Superior temporal gyrus (tissue), 1 donor: ENCODE results near the gene DOLK.

Experiments
- DNase-seq: peaks from one replicate; pipeline ENCODE4 v3.0.0-alpha.2; 2016; ENCODE audit errors: extremely low spot score

Gene DOLK

DNA sequence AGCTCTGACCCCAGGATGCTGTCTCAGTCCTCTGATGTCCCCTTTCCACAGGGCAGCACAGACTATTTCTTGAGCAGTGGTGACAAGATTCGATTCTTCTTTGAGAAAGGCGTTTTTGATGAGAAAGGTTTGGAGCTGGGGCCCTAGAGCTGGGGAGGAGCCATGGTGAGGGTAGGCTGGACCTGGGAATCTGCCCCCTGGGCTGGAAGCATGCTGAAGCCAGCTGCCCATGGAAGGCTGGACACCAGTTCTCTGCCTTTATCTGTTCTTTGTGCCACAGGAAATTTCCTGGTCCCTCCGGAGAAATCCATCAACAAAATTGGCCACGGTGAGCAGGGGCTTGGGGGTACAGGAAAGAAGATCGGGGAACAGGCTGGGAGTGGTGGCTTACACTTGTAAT, 13.7 kb downstream of the DOLK start:
- DNase-seq = no peak

DNA sequence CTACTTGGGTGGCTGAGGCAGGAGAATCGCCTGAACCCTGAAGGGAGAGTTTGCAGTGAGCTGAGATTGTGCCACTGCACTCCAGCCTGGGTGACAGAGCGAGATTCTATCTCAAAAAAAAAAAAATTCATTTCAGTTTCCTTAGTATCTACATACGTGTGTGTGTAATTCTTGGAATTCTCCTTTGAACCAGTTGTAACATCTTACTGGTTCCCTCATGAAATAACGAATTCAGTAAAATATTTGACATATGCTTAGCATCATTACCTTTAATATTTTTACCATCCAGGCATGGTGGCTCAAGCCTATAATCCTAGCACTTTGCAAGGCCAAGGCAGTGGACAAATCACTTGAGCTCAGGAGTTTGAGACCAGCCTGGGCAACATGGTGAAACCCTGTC, 17.8 kb downstream of the DOLK start:
- DNase-seq = no peak

DNA sequence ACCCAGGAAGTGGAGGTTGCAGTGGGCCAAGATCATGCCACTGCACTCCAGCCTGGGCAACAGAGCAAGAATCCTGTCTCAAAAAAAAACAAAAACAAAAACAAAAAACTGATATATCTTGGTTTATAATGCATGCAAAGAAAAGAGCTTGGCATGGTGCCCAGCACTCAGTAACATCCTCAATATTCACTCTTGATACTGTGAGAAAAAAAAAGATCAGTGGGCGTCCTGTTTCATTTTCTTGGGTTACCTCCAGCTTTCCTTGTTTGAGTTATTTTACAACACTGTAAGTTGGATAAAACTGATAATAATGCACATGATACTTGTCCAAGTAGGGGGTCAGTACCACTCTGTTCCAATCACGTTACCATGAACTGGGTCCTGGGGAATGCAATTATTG, 18.8 kb downstream of the DOLK start:
- DNase-seq = no peak

DNA sequence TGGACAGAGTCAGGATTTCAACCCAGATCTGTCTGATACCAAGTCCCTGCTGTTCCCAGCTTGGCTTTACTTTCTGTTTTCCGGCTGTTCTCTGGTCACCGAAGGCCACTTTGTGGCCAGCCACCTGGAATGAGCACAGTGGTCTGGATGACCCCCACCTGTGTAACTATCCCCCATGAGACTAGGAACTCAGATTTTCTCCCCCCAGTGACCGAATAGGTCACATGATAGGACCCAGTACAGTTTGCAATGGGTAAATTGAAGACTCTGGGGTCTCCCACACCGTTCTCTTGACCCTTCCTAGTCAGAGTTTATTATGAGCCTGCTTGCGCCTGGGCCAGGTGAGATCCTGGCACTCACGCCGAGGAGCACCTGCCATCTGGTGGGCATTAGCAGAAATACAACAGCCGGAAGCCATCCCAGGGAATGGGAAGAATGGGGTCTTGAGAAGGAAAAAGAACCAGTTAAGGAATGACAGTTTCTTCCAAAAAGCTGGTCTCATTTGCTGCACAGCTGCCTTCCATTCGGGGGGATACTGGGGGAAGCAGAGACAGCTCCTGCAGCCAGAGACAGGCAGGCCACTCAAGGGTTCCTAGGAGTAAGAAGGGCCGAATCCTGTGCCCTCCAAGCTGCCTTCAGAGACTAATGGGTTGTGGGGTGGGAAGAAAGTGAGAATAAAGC, 19.5 kb downstream of the DOLK start:
- peak; percentile 77 for DNase-seq

DNA sequence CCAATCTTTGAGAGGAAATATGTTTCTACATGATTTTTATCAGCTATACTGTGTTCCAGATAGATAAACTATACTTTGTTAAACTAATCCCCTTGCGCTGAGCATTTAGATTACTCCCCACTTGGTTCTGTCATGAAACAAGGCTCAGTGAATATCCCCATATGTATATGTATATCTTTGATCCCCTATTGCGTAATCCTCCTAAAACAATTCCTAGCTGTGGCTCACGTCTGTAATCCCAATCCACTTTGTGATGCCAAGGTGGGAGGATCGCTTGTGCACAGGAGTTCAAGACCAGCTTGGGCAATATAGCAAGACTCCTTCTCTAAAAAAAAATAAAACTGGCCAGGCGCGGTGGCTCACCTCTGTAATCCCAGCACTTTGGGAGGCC, 23.9 kb downstream of the DOLK start:
- no peak for DNase-seq

DNA sequence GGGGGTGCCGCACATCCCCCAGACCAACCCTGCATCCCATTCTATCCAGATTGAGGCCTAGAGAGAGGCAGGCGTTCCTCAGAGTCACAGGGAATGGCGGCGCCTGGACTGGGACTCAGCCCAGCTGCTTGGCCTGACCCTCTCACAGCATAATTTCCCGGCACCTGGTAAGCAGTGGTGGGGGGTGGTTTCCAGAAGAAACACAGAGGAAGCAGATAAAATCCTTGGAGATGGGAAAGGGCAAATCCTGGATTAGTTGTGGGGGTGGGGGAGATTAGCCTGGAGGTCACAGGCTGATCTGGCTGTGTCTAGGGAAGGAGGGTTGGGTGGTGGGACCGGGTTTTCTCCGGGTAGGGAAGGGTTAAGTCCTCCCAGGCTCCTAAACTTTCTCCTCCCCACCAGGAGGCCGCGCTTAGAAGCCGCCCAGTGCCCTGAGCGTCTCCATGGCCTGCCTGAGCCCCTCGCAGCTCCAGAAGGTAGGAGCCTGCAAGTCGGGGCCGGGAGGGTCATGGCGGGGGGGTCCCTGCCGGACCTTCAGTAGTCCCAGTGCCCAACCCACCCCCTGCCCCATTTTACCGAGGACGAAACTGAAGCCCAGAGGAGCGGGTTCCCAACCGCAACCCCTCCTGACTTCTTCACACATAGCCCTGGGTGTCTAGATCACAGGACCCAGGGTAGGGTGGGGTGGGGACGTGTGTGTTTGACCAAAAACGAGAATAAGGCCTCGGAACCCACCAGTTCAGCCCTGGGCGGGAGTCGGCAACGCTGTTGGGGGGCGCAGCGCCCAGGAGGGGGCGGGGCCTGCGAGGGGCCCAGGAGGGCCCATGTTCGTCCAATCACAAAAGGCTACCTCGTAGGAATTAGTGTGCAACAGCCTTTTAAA, 25.3 kb downstream of the DOLK start:
- DNase-seq = no peak

DNA sequence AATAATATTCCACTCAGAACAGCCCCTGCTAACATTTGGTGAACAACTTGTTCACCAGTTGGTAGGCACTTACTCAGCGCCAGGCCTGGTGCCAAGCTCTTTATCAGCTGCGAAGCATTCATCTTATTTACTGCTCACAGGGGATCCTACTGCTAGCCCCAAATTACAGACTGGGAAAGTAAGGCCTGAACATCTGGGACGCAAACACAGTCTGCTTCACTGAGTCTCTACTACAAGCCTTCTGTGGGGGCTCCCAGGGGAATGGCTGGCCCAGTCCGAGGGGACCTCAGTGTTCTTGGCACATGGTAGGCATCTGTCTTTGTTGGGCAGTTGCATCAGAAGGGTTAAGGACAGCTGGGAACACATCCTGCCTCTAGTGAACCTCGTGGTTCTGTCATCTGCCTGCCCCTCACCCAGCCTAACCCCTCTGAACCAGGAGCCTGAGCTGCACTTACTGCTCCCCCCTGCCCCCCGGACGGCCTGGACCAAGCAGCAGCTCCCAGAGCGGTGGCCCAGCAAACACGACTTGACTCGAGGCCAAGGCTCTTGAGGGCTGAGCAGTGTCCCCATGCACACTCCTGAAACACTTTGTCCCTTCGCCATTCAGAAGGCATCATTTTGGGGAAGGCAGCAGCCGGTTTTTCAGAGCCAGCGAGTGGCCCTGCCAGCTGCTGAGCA, 26.9 kb downstream of the DOLK start, which contains the start of gene PHYHD1:
TSS of gene PHYHD1 (plus strand) at position 602 of the 678 bp plus-strand sequence. CDS start 1,342 bp downstream, outside the sequence.
- DNase-seq = peak; percentile 70

DNA sequence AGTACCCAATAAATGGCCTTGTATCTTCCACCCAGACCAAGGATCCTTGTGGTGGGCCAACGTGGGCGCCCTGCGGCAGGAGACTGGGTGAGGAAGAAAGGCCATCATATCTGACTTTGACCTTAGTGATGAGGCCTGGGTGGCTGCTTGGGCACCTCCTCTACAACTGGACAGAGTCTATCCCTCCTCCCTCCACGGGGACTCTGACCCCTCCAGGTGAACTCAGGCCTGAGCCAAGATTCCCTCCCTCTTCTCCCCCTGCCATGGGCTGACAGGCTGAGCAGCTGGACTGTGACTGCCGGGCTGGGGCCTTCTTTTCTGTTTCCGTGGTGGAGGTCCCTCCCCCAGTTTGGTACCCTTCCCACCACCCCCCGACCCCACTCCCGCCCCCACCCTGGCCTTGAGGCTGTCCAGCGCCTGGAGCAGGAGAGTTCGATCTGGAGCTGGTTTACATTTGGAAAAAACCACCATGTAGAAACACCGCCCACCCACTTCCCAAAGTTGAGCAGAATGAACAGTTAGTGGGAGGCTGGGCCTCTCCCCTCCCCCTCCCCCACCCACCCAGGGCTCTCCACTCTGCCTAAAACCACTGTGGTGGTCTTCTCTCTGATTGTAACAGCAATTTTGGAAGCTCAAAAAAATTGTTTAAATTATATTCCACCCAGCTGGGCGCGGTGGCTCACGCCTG, 27.9 kb downstream of the DOLK start:
- DNase-seq = no peak

DNA sequence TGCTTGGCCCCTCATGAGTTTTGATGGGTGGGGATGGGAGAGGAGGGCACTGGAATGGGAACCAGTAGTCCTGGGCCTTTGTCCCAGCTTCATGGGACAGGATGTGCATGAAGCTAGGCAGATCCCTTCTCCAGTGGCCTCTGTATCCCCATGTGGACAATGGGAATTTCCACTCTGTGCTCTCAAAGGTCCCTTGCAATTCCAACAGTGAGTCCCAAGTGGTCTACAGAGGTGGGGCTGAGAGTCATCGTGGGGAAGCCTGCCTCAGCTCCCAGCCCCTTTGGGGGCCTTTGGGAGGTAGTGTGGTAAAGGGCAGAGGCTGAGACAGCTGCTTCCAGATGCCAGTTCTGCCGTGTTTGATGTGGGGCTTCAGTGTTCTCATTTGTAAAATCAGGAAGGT, 28.5 kb downstream of the DOLK start:
- no peak for DNase-seq

DNA sequence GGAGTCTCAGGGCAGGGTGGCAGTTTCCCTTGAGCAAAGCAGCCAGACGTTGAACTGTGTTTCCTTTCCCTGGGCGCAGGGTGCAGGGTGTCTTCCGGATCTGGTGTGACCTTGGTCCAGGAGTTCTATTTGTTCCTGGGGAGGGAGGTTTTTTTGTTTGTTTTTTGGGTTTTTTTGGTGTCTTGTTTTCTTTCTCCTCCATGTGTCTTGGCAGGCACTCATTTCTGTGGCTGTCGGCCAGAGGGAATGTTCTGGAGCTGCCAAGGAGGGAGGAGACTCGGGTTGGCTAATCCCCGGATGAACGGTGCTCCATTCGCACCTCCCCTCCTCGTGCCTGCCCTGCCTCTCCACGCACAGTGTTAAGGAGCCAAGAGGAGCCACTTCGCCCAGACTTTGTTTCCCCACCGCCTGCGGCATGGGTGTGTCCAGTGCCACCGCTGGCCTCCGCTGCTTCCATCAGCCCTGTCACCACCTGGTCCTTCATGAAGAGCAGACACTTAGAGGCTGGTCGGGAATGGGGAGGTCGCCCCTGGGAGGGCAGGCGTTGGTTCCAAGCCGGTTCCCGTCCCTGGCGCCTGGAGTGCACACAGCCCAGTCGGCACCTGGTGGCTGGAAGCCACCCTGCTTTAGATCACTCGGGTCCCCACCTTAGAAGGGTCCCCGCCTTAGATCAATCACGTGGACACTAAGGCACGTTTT, 30.1 kb downstream of the DOLK start:
- peak; percentile 64 for DNase-seq

DNA sequence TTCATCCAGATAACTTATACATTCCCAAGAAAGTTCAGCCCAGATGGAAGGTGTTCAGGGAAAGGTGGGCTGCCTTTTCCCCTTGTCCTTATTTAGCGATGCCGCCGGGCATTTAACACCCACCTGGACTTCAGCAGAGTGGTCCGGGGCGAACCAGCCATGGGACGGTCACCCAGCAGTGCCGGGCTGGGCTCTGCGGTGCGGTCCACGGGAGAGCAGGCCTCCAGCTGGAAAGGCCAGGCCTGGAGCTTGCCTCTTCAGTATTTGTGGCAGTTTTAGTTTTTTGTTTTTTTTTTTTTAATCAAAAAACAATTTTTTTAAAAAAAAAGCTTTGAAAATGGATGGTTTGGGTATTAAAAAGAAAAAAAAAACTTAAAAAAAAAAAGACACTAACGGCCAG, 30.7 kb downstream of the DOLK start:
- no peak for DNase-seq

DNA sequence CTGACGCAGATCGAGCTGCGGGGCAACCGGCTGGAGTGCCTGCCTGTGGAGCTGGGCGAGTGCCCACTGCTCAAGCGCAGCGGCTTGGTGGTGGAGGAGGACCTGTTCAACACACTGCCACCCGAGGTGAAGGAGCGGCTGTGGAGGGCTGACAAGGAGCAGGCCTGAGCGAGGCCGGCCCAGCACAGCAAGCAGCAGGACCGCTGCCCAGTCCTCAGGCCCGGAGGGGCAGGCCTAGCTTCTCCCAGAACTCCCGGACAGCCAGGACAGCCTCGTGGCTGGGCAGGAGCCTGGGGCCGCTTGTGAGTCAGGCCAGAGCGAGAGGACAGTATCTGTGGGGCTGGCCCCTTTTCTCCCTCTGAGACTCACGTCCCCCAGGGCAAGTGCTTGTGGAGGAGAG, 31.2 kb downstream of the DOLK start:
- DNase-seq = no peak

DNA sequence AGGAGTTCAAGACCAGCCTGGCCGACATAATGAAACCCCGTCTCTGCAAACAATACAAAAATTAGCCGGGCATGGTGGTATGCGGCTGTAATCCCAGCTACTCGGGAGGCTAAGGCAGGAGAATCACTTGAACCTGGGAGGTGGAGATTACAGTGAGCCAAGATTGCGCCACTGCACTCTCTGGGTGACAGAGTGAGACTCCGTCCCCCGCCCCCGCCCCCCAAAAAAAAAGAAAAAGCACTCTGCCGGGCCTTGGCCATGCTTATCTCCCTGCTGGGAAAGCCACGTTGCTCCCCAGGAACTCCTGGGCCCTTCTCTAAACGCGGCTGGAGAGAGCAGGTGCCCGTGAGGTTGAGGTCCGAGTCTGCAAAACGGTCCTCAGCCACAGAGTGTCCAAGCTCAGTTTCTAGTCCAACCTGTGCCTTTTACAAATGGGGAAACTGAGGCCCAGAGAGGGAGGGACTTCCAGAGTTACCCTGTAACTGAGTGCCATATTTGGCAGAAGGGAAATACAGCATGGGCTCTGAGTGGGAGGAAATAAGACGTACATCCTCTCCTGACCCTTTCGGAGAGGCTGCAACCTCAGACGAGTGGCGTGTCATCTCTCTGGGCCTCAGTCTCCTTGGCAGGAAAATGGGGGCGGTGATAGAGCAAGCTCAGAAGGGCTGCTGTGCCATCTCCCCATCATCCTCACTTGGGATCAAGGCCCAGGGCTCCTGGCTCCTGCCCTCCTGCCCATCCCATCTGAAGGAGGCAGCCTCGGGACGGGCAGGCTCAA, 33.2 kb downstream of the DOLK start:
- DNase-seq = no peak

DNA sequence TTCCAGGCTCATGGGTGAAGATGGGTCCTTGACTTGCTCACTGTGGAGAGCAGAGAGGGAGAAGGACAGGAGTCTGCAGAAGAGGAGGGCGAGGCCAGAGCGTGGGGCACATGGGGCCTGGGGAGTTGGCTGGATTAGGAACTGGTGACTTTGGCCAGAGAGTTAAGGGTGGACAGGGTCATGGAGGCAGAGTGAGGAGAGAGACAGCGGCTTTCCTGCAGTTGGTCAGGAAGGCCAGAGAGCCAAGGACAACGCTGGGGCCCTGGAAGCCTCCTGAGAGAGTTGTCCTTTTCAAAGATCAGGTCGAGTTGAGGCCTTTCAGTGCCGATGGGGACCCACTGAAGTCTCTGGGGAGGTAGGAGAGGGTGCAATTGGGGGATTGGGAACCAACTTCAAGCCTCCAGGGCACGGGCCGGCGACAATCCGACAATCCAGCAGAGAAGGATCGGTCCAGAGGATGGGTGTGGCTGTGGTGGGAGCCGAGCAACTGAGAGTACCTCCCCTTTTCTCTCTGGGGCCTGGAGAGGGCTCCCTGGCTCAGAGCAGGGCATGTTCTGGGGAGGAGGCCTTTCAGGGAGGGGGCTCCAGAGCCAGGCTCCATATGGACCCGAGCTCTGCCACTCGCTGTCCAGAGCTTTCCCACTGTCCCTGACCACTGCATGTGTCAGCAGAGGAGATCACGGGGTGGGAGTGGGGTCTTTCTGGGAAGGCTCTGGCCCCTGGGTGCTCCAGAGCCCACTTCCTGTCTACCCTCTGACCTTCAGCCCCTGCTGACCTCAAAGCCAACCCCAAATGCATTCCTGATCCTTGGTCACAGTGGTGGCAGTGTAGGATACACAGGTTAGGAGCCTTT, 34.1 kb downstream of the DOLK start:
- DNase-seq = no peak

DNA sequence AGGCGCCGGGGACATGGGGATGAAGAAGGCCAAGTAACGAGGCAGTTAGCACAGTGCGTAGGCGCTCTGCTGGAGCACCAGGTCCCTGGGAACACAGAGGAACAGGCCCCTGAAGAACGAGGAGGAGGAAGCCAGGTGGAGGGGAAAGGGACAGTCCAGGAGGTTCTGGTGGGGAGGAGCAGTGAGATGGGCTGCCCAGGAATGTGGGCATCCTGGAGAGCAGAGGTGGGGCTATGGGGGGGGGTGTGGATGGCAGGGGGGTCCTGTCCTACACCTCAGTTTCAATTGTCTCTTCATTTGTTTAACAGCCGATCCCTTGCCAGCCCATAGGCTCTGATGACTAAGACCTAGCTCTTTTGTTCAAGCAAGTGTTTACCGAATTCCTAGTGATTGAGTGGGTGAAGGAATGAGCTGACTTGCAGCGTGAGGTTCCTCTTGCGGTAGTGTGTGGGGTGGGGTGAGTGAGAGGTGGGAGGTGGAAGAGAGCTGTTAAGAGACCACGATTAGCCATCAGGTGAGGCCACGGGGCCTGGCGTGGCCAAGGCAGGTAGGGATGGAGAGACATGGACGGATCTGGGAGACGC, 35.0 kb downstream of the DOLK start:
- no peak for DNase-seq

DNA sequence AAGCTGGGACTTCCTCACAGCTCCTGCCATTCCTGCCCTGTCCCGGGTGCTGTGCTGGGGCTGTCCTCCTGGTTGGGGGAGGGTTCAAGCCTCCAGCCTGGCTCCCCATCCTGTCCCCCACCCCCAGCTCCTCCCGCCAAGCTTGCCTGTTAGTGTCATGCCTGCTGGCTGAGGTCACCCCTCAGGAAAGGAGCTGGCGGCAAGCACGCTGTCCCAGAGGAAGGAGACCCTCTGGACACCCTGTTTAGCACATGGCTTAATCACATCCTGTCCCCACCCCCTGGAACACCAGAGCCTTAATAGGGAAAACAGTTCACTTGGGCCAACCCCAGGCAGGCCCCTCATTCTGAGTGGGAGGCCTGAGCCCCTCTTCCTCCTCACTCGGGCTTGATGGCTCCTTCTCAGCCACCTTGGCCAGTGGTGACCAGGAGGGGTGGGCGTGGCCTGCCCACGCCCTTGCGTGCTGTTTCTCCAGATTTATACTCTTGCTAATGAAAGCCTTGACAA, 35.8 kb downstream of the DOLK start:
- no peak for DNase-seq

DNA sequence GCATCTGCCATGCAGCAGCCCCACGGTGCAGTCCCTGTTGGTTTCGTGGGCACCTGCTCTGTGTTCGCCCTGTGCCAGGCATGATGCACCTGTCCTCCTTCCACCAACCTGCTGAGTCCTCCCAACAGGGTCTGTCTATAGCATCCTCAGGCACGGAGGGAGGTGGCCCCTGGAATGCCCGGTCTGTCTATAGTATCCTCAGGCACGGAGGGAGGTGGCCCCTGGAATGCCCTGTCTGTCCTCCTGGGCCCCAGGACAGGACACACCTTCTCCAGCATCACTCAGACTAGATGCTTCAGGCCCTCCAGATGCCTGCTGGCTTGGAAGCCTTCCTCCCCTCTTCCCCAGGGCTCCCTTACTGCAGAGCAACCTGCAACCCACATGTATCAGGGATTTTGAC, 36.5 kb downstream of the DOLK start:
- no peak for DNase-seq

DNA sequence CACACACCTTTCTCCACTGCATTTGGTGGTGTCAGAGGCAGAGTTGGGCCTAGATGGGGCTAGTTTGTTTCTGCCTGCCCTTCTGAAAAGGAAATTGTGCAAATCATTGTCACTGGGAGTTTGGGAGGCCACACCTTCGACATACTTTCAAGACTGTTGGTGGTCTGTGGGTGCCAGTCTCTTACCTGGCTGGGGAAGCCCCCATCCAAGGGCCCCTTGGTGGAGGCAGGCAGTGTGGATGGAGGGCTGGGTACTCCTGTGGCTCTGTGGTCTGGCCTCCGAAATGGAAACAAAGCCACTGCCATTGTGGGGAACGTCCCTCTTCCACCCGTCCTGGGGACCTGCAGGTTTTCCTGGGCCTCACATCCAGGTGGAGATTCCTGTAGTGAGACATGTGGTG, 37.5 kb downstream of the DOLK start:
- DNase-seq = no peak

DNA sequence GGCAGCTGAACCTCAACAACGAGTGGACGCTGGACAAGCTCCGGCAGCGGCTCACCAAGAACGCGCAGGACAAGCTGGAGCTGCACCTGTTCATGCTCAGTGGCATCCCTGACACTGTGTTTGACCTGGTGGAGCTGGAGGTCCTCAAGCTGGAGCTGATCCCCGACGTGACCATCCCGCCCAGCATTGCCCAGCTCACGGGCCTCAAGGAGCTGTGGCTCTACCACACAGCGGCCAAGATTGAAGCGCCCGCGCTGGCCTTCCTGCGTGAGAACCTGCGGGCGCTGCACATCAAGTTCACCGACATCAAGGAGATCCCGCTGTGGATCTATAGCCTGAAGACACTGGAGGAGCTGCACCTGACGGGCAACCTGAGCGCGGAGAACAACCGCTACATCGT, 39.0 kb downstream of the DOLK start:
- DNase-seq = no peak
